NCI-H2029 treated with DMSO at 0.1 percent for 48 hours (cell line): ENCODE results near the gene SERBP1.
"Not testable (repeated sequence)": the region's sequence is repeated elsewhere in the genome, so short reads cannot be mapped to it uniquely, and the experiment has no call there.

Experiments used
- DNase-seq: peaks from one replicate; lab custom pipeline; 2025; lab: John Stamatoyannopoulos, UW

Gene SERBP1

GRCh38 chr1:67405473-67406245 lies 24.5 kb downstream of the SERBP1 start:
- DNase-seq = no peak

DNA sequence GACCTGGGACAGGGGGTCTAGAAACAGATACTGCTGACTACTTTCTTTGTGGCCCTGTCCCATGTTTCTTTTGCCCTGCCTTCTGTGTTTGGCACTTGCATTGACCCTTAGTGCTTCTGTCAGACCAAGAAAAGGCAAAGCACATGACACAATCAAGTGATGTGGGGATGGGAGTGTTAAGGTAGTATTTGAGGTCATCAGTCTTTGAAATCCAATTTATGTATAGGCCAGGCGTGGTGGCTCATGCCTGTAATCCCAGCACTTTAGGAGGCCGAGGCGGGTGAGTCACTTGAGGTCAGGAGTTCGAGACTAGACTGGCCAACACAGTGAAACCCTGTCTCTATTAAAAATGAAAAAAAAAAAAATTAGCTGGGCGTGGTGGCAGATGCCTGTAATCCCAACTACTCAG lies 26.0 kb downstream of the SERBP1 start:
- no peak for DNase-seq

DNA sequence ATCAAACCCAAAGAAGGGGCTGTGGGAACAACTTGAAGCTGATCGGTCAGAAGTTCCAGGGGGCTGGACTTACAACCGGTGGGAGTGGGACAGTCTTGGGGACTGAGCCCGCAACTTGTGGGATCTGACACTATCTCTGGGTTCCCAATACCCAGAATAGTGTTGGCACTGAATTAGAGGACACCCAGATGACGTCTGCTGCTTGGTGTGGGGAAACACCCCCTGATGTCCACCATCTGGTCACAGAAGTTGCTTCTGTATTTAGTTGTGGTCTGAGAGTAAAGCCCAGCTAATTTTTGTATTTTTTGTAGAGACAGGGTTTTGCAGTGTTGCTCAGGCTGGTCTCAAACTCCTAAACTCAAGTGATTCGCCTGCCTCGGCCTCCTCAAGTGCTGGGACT lies 28.8 kb downstream of the SERBP1 start:
- no peak for DNase-seq

DNA sequence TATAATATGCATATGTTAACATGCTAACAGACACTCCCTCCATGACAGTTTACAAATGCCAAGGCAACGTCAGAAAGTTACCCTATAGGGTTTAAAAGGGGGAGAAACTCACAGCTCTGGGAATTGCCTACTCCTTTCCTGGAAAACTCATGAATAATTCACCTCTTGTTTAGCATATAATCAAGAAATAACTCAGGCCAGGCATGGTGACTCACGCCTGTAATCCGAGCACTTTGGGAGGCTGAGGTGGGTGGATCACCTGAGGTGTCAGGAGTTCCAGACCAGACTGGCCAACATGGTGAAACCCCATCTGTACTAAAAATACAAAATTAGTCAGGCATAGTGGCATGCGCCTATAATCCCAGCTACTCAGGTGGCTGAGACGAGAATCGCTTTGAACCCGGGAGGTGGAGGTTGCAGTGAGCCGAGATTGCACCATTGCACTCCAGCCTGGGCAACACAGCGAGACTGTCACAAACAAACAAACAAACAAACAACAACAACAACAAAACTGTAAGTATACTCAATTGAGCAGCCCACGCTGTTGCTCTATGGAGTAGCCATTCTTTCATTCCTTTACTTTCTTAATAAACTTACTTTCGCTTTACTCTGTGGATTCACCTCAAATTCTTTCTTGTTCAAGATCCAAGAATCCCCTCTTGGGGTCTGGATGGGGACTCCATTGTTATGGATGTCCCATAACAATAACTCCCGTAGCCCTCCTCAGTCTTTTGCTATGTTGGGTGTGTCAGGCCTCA lies 30.0 kb downstream of the SERBP1 start:
- DNase-seq = not testable (repeated sequence)

GRCh38 chr1:67399199-67399993 lies 30.8 kb downstream of the SERBP1 start:
- DNase-seq = no peak

- no peak for DNase-seq
Observed at GRCh38 chr1:67394548-67394947, 35.7 kb downstream of the SERBP1 start.

DNA sequence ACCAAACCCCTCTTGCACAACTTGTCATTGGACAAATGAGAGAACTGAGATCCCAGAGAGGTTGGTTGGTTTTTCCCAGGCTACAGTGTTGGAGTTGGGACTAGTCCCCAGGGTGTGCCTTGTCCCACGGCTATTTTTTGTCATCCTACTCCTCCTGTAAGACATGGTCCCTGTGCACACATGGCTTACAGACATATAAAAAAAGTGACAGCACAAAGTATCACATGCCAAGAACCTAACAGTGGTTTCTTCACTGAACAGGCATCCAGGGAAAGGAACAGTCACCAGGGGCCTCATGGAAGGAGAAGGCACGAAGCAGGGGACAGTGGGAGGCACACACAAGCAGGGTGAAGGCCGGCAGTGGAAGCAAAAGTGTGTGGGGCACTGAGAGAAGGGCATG lies 36.5 kb downstream of the SERBP1 start:
- no peak for DNase-seq

GRCh38 chr1:67393240-67393639 lies 37.0 kb downstream of the SERBP1 start:
- DNase-seq = peak; percentile 89

DNA sequence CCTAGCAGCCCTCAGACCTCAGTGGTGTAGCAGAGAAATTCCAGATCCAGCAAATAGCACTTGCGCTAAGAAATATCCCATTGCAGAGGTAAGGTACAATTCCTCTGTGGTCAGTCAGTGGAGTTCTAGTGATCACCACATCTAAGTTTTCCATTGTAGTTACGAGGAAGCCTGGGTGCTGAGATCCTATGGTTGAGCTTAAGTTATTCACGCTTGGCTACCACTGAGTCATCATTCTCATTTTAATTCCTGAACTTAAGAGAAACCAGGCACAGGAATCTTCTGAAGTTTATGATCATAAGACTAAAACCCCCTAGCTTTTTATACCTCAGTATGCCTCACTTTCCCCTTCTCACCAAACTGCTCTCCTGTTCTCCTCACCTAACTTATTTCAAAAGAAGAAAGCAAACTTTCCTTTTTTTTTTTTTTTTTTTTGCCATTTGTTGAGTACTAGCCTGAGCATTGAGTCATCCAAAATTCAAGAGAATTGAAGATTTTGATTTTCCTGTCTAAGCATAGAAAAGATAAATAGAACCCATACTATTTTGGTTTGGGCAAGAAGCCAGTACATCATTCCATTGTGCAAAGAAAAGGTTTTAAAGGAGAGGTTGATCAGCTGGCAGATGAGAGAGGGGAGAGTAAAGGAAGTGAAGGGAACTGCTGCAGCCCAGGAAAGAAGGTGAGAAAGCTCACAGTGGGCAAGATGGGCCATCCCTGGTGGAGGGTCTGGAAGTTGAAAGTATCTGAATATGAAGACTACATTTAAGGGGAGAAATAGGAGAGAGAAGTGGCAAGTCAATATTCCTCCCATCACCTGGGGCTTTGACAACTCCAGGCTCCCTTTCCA lies 39.9 kb downstream of the SERBP1 start:
- no peak for DNase-seq

GRCh38 chr1:67383999-67384638 lies 46.1 kb downstream of the SERBP1 start:
- no peak for DNase-seq

DNA sequence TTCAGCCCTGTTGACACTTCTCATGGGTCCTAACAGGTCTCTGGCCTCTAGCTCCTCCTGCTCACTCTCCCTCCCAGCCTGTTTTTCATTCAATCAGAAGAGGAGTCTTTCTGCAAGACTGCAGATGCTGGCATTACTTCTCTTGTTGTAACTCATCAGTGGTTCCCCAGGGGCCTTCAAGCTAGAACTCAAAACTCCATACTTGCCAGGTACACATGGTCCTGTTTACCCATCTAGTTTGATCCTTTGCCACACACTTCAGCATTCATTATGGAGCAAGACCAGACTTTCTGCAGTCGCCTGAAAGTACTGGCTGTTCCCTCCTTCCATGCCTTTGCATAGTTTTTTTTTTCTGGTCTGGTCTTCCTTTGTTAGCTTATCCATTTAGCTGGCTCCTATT lies 47.9 kb downstream of the SERBP1 start:
- DNase-seq = no peak

DNA sequence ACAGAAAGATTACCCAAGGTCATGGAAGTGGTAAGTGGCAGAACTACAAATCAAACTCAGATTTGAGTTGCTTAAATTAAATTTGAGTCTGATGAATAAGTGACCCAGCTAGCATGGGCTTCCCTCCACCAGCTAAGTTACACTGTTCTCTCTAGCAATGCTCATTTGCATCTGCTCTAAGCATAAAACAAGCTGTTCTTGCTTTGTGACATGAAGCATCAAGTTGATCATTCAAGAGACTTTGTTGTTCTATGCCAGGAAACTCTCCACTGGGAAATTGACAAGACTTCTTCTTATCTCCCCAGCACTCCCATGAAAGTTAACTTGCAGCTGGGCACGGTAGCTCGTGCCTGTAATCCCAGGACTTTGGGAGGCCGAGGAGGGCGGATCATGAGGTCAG lies 49.0 kb downstream of the SERBP1 start:
- DNase-seq = no peak

DNA sequence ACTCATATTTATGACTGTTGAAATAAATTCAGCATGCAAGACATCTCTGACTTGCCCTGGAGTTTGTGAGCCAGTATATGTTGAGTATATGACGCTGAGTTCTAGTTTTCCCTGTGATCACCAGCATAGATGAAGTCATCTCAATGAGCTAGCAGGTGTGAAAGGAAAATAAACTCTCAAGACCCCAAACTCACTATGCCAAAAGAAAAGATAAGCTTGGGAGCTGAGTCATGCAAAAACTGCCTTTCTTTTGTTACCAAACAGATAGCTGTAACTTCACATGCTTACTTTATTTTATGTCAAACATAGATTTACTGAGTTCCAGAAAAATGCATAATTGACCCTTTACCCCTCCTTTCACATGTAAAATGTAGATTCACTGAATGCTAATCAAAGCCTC lies 52.9 kb downstream of the SERBP1 start:
- DNase-seq = no peak

DNA sequence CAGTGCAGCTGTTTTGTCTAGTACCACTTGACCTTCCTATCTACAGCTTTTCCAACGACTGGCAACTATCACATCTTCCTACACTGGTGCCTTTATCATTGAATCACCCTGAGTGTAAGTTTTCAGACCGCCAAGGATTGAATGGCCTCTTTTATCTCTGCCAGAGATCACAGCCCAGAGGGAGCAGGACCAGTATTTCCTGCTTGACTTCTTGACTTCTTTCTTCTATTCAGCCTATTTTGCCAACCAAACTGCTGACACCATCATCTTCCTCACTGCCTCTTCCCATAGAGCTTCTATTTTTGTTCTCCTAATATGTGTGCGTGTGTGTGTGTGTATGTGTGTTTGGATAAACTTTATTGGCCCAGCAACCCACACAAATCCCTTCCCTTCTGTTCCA lies 53.8 kb downstream of the SERBP1 start:
- DNase-seq = peak; percentile 87

DNA sequence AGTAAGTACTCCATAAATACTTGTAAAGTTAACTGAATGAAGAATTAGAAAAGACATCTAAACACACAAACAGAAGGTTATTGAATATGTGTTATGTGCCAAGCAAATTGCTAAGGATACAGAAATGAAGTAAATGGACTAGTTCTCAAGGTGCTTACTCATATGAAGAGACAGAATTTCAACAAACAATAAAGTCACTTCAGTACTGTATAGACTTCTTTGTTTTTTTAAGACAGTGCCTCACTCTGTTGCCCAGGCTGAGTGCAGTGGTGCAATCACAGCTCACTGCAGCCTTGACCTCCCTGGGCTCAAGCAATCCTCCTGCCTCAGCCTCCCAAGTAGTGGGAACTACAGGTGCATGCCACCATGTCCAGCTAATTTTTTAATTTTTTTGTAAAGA lies 57.3 kb downstream of the SERBP1 start:
- no peak for DNase-seq

DNA sequence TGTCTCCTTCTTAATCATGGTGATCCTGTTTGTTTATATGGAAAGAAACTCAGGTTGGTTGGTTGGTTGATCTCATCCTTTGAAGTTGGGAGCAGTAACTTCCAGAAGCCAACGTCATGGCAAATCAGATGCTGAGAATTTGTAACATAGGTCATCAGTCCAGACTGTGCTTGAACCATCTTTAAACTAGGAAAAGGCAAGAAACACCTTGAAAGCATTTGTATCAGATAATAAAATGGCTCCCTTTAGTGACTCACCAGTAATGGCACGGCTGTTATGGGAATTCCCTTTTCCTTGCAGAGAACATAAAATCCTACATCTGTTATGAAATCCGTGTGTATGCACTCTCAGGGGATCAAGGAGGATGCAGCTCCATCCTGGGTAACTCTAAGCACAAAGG lies 58.1 kb downstream of the SERBP1 start:
- no peak for DNase-seq

- DNase-seq = no peak
Observed at GRCh38 chr1:67371681-67372080, 58.5 kb downstream of the SERBP1 start.

DNA sequence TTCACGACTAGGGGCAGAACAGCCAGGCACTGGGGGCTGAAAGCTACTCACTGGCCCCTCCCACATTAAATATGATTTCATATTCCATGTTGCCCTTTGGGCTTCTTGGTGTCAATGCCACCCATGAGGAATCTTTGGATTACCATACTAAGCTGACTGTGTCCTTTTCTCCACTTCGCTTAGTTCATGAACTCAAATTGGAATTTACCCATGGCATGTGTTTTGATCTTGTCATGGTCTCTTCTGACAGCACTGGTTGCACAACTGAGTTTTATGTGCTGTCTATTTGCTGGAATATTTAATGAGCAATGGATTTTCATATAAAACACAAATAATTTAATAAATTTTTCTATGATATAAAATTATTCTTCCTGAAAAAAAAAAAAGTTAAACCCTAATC lies 59.2 kb downstream of the SERBP1 start:
- no peak for DNase-seq

GRCh38 chr1:67368046-67368514 lies 62.1 kb downstream of the SERBP1 start:
- DNase-seq = peak; percentile 20

DNA sequence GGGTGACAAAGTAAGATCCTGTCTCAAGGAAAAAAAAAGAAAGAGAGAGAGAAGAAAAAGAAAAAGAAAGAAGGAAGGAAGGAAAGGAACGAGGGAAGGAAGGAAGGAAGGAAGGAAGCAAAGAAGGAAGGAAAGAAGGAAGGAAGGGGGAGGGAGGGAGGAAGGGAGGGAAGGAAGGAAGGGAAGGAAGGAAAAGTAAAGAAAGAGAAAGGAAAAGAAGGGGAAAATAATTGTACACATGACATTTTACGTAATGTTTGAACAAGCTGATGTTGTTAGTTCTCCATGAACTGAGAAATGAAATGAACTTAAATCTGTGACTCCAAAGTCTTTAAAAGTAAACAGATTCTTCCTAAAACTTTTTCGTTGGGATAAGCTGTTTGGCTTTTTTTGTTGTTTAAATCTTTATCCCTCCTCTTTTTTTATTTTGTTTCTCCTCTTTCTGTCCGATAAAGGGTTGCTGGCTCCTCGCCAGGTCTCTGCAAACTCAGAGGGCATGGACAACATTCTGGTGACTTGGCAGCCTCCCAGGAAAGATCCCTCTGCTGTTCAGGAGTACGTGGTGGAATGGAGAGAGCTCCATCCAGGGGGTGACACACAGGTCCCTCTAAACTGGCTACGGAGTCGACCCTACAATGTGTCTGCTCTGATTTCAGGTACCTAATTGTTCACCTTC lies 62.7 kb downstream of the SERBP1 start:
- DNase-seq = peak; percentile 72

GRCh38 chr1:67361641-67362040 lies 68.6 kb downstream of the SERBP1 start:
- DNase-seq = no peak
